ENCODE results near the gene CLIP1. TPM values are rescaled to one million over a fixed set of nuclear protein-coding genes. Genes with fewer than 3 reads are reported as not detected.

Gene CLIP1
- total and polyA plus RNA-seq, 2 of the 13 experiments (the other 11 are each of a cell fraction or from before 2014, with no cell fraction given) = 28.9 to 43.7 TPM

DNA sequence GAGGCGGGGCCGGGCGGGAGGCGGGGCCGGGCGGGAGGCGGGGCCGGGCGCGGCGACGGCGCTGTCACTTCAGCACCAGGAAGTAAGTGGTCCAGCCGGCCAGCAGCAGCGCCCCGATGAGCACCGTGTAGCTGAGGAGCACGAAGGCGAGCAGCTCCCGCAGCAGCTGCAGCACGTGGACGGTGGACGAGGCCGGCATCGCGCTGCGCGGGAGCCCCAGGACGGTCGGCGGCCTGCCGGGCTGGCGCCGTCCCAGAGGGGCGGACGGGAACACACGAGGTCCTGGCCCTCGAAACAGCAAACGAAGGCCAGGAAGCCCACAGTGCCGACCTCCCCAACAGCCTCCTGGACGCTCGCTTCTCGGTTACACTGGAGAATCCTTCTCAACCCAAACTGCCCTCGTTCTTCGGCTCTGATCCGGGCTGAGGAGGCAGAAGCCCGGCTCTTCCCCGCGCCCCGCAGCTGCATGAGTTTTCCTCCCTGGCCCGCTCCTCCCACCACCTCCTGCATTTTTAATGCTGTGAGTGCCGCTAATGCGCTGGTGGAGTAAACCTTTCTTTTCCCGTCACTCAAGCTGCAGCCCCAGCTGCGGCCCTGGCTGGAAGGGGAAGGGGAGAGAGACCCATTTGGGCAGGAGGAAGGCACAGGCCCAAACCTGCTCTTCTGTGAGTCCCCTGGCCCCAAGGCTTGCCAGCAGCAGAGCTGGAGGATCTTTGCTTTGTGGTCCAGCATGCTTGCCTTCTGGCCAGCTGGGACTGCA lies 195.9 kb downstream of the CLIP1 start (continued):
- TF ChIP-seq TOE1 (CRISPR knock-in tag; IDR thresholded peaks at IDR 0.05) = peak; percentile 46; the same call in 1 of the 2 replicates
- peak; percentile 70; the same call in 1 of the 2 replicates for TF ChIP-seq BORCS8-MEF2B (CRISPR knock-in tag; IDR thresholded peaks at IDR 0.05)
- TF ChIP-seq GTF2F1 (IDR thresholded peaks at IDR 0.05; ENCODE audit: low read length) = no peak
- TF ChIP-seq ZNF121 (CRISPR knock-in tag; IDR thresholded peaks at IDR 0.05) = 0 out of 2 replicates have a peak, but pooled peaks have one; percentile 11
- peak; percentile 59; the same call in 1 of the 2 replicates for TF ChIP-seq YEATS4 (CRISPR knock-in tag; IDR thresholded peaks at IDR 0.05; ENCODE audit: borderline replicate concordance)
- peak; percentile 15; the same call in 1 of the 2 replicates for TF ChIP-seq RXRB (CRISPR knock-in tag; IDR thresholded peaks at IDR 0.05; ENCODE audit: borderline replicate concordance)
- TF ChIP-seq KMT2B (CRISPR knock-in tag; IDR thresholded peaks at IDR 0.05) = peak; percentile 54; the same call in 1 of the 2 replicates
- no peak for TF ChIP-seq CREB1 (IDR thresholded peaks at IDR 0.05)
- TF ChIP-seq CREB1 (CRISPR knock-in tag; IDR thresholded peaks at IDR 0.05) = no peak
- TF ChIP-seq ZNF747 (CRISPR knock-in tag; IDR thresholded peaks at IDR 0.05; ENCODE audit: borderline replicate concordance) = no peak
- TF ChIP-seq, protein P1, sequence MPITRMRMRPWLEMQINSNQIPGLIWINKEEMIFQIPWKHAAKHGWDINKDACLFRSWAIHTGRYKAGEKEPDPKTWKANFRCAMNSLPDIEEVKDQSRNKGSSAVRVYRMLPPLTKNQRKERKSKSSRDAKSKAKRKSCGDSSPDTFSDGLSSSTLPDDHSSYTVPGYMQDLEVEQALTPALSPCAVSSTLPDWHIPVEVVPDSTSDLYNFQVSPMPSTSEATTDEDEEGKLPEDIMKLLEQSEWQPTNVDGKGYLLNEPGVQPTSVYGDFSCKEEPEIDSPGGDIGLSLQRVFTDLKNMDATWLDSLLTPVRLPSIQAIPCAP (CRISPR knock-in tag; IDR thresholded peaks at IDR 0.05; ENCODE audit: low read depth) = 0 out of 2 replicates have a peak, but pooled peaks have one; percentile 86
- TF ChIP-seq SATB2 (CRISPR knock-in tag; IDR thresholded peaks at IDR 0.05) = peak; percentile 87
- TF ChIP-seq ZNF24 (IDR thresholded peaks at IDR 0.05) = no peak
- TF ChIP-seq, protein P2, sequence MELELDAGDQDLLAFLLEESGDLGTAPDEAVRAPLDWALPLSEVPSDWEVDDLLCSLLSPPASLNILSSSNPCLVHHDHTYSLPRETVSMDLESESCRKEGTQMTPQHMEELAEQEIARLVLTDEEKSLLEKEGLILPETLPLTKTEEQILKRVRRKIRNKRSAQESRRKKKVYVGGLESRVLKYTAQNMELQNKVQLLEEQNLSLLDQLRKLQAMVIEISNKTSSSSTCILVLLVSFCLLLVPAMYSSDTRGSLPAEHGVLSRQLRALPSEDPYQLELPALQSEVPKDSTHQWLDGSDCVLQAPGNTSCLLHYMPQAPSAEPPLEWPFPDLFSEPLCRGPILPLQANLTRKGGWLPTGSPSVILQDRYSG (CRISPR knock-in tag; IDR thresholded peaks at IDR 0.05) = peak; percentile 97
- peak; percentile 85; the same call in 1 of the 2 replicates for TF ChIP-seq ZNF430 (CRISPR knock-in tag; IDR thresholded peaks at IDR 0.05)
- TF ChIP-seq, protein P3, sequence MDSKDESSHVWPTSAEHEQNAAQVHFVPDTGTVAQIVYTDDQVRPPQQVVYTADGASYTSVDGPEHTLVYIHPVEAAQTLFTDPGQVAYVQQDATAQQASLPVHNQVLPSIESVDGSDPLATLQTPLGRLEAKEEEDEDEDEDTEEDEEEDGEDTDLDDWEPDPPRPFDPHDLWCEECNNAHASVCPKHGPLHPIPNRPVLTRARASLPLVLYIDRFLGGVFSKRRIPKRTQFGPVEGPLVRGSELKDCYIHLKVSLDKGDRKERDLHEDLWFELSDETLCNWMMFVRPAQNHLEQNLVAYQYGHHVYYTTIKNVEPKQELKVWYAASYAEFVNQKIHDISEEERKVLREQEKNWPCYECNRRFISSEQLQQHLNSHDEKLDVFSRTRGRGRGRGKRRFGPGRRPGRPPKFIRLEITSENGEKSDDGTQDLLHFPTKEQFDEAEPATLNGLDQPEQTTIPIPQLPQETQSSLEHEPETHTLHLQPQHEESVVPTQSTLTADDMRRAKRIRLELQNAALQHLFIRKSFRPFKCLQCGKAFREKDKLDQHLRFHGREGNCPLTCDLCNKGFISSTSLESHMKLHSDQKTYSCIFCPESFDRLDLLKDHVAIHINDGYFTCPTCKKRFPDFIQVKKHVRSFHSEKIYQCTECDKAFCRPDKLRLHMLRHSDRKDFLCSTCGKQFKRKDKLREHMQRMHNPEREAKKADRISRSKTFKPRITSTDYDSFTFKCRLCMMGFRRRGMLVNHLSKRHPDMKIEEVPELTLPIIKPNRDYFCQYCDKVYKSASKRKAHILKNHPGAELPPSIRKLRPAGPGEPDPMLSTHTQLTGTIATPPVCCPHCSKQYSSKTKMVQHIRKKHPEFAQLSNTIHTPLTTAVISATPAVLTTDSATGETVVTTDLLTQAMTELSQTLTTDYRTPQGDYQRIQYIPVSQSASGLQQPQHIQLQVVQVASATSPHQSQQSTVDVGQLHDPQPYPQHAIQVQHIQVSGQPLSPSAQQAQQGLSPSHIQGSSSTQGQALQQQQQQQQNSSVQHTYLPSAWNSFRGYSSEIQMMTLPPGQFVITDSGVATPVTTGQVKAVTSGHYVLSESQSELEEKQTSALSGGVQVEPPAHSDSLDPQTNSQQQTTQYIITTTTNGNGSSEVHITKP (CRISPR knock-in tag; IDR thresholded peaks at IDR 0.05; ENCODE audit: low read depth) = no peak
- TF ChIP-seq, protein P4, sequence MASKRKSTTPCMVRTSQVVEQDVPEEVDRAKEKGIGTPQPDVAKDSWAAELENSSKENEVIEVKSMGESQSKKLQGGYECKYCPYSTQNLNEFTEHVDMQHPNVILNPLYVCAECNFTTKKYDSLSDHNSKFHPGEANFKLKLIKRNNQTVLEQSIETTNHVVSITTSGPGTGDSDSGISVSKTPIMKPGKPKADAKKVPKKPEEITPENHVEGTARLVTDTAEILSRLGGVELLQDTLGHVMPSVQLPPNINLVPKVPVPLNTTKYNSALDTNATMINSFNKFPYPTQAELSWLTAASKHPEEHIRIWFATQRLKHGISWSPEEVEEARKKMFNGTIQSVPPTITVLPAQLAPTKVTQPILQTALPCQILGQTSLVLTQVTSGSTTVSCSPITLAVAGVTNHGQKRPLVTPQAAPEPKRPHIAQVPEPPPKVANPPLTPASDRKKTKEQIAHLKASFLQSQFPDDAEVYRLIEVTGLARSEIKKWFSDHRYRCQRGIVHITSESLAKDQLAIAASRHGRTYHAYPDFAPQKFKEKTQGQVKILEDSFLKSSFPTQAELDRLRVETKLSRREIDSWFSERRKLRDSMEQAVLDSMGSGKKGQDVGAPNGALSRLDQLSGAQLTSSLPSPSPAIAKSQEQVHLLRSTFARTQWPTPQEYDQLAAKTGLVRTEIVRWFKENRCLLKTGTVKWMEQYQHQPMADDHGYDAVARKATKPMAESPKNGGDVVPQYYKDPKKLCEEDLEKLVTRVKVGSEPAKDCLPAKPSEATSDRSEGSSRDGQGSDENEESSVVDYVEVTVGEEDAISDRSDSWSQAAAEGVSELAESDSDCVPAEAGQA (IDR thresholded peaks at IDR 0.05; ENCODE audit: low read depth) = no peak
- TF ChIP-seq, protein P4 (CRISPR knock-in tag; IDR thresholded peaks at IDR 0.05; ENCODE audit: borderline replicate concordance) = peak; percentile 87; the same call in 1 of the 2 replicates
